ENCODE measurements around the gene GOLGA6B. TPM values are rescaled to one million over a fixed set of nuclear protein-coding genes. Genes with fewer than 3 reads are reported as not detected.
"Not testable (repeated sequence)": the region's sequence is repeated elsewhere in the genome, so short reads cannot be mapped to it uniquely, and the experiment has no call there.

GOLGA6B gene
- total and polyA plus RNA-seq, 8 donors = not detected

GRCh38 chr15:72616491-72617210 lies 37.8 kb upstream of the GOLGA6B start:
- no peak for DNase-seq
- Histone ChIP-seq H3K36me3 (no peaks in the 10 kb centered on the region), H3K27ac (no peak overlapping the region), H3K27me3 (no peaks in the 10 kb centered on the region), H3K4me1 (no peaks in the 10 kb centered on the region), H3K9me3 (no peaks in the 10 kb centered on the region), H3K4me3 (no peak overlapping the region)
- intact Hi-C loops (cut with DNase I; ENCODE audit: low total_unique reads) = no loop called here
- 81 to 91% (median 86%) methylated on average over 10 of the region's 10 CpGs for WGBS, 5 donors
- TF ChIP-seq CTCF (IDR thresholded peaks at IDR 0.05) = no peak
- no peak for TF ChIP-seq EP300 (IDR thresholded peaks at IDR 0.05)
- TF ChIP-seq POLR2AphosphoS5 (IDR thresholded peaks at IDR 0.05) = no peak
- no peak for TF ChIP-seq POLR2A (IDR thresholded peaks at IDR 0.05)

GRCh38 chr15:72623854-72624253 lies 30.6 kb upstream of the GOLGA6B start:
- WGBS, 5 donors = 88 to 96% (median 94%) methylated on average over 4 of the region's 4 CpGs
- not testable (repeated sequence) for DNase-seq, H3K4me1 ChIP-seq, H3K4me3 ChIP-seq, H3K9me3 ChIP-seq, H3K27ac ChIP-seq, H3K27me3 ChIP-seq, H3K36me3 ChIP-seq
- intact Hi-C loops (cut with DNase I; ENCODE audit: low total_unique reads) = loop anchor here (10.0 kb wide), 1 partner anchor 51 kb away; no protein-coding TSS in a partner anchor

- H3K36me3 ChIP-seq, H3K4me1 ChIP-seq, H3K4me3 ChIP-seq, H3K9me3 ChIP-seq, DNase-seq, H3K27me3 ChIP-seq, H3K27ac ChIP-seq: not testable (repeated sequence)
- WGBS, 5 donors = 65 to 76% (median 71%) methylated on average over 3 of the region's 3 CpGs
- intact Hi-C loops (cut with DNase I; ENCODE audit: low total_unique reads) = loop anchor here (10.0 kb wide), 1 partner anchor 49 kb away; no protein-coding TSS in a partner anchor
Observed at GRCh38 chr15:72626153-72626552, 28.3 kb upstream of the GOLGA6B start.

- not testable (repeated sequence) for H3K4me1 ChIP-seq, H3K27me3 ChIP-seq, H3K9me3 ChIP-seq, H3K27ac ChIP-seq, H3K4me3 ChIP-seq, DNase-seq, H3K36me3 ChIP-seq
- WGBS, 5 donors = 72 to 89% (median 84%) methylated on average over 10 to 11 of the region's 11 CpGs
- intact Hi-C loops (cut with DNase I; ENCODE audit: low total_unique reads) = loop anchor here (10.0 kb wide), 1 partner anchor 46 kb away; no protein-coding TSS in a partner anchor
Observed at GRCh38 chr15:72628249-72629067, 26.0 kb upstream of the GOLGA6B start.

GRCh38 chr15:72629068-72629570 lies 25.4 kb upstream of the GOLGA6B start:
- H3K4me3 ChIP-seq, DNase-seq, H3K27me3 ChIP-seq, H3K36me3 ChIP-seq, H3K27ac ChIP-seq, H3K4me1 ChIP-seq, H3K9me3 ChIP-seq: not testable (repeated sequence)
- WGBS, 5 donors = 64 to 76% (median 71%) methylated on average over 5 to 7 of the region's 7 CpGs
- intact Hi-C loops (cut with DNase I; ENCODE audit: low total_unique reads) = loop anchor here (10.0 kb wide), 1 partner anchor 46 kb away; no protein-coding TSS in a partner anchor

- Histone ChIP-seq H3K27ac (peak overlapping the region in 1 of 5 donors; percentile 70), H3K4me3 (peak overlapping the region in 3 of 4 donors; percentile 33 to 42 (median 41))
- H3K36me3 ChIP-seq; intact Hi-C loops (cut with DNase I; ENCODE audit: low total_unique reads); H3K9me3 ChIP-seq; H3K4me1 ChIP-seq; H3K27me3 ChIP-seq: not testable (repeated sequence)
- 1 to 2% methylated on average over 12 to 18 of the region's 43 CpGs; no CpG with 5 or more reads in 3 of the 5 donors for WGBS, 5 donors
- peak; percentile 80 to 94 for DNase-seq
- peak in 2 of 3 donors; percentile 34 to 61 for TF ChIP-seq POLR2AphosphoS5 (IDR thresholded peaks at IDR 0.05)
Observed at GRCh38 chr15:72636519-72637282, 17.8 kb upstream of the GOLGA6B start.

- H3K27me3 ChIP-seq; H3K9me3 ChIP-seq; H3K4me3 ChIP-seq; DNase-seq; intact Hi-C loops (cut with DNase I; ENCODE audit: low total_unique reads); H3K27ac ChIP-seq; H3K4me1 ChIP-seq; H3K36me3 ChIP-seq: not testable (repeated sequence)
- no CpG with 5 or more reads among the region's 26 CpGs for WGBS, 5 donors
Observed at GRCh38 chr15:72639759-72640483, 14.6 kb upstream of the GOLGA6B start.

- H3K27ac ChIP-seq; H3K9me3 ChIP-seq; H3K4me3 ChIP-seq; H3K27me3 ChIP-seq; H3K4me1 ChIP-seq; intact Hi-C loops (cut with DNase I; ENCODE audit: low total_unique reads); H3K36me3 ChIP-seq; DNase-seq: not testable (repeated sequence)
- no CpG with 5 or more reads among the region's 2 CpGs for WGBS, 5 donors
Observed at GRCh38 chr15:72642271-72642670, 12.2 kb upstream of the GOLGA6B start.

- H3K9me3 ChIP-seq; DNase-seq; H3K27ac ChIP-seq; H3K4me1 ChIP-seq; H3K27me3 ChIP-seq; intact Hi-C loops (cut with DNase I; ENCODE audit: low total_unique reads); H3K4me3 ChIP-seq; H3K36me3 ChIP-seq: not testable (repeated sequence)
- 65 to 83% (median 79%) methylated on average over 3 to 8 of the region's 10 CpGs for WGBS, 5 donors
Observed at GRCh38 chr15:72648631-72649253, 5.8 kb upstream of the GOLGA6B start.
